ENCODE measurements around the gene TPPP2.
"Not testable (repeated sequence)": the region's sequence is repeated elsewhere in the genome, so short reads cannot be mapped to it uniquely, and the experiment has no call there.

TPPP2 gene

DNA sequence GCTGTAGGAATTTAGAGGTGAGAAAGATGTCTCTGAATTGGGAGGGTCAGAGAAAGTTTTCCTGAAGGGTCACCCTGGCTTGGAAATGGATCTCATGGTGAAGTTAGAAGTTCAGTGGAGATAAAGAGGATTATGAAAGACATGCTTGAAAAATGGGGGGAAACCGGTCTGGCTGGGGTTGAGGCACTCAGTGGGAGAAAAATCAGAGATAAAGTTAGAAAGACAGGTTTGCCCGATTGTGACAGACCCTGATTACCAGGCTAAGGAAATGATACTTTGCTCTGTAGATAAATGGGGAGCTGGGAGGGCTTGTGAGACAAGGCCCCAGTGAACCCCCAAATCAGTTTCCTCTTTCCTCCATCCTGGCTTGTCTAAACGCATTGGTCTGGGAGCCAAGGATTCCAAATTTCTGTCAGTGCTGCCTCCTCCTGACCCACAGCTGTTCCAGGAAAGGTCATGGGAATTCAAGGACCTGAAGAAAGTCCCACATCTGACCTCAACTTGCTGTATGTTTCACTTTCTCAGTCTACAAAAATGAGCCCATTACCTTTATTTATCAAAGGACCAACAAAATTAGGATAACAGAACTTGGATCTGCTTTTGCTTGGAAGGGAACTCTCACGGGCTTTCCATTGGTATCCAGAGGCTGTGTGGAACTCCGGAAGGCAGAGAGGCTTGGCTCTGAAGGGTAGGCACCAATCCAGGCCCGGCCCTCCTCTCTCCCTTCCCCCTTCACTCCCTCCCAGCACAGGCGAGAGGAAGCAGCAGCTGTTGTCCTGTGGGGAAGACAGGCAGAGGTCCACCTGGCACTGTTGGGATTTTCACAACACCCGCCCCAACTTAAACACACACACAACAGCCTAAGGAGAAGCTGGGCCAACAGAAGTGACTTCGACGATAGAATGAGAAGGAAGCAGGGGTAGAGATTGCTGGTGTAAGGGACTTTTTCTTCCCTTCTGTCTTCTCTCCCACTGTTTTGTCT lies 8.7 kb downstream of the TPPP2 start:
- no peak for DNase-seq

DNA sequence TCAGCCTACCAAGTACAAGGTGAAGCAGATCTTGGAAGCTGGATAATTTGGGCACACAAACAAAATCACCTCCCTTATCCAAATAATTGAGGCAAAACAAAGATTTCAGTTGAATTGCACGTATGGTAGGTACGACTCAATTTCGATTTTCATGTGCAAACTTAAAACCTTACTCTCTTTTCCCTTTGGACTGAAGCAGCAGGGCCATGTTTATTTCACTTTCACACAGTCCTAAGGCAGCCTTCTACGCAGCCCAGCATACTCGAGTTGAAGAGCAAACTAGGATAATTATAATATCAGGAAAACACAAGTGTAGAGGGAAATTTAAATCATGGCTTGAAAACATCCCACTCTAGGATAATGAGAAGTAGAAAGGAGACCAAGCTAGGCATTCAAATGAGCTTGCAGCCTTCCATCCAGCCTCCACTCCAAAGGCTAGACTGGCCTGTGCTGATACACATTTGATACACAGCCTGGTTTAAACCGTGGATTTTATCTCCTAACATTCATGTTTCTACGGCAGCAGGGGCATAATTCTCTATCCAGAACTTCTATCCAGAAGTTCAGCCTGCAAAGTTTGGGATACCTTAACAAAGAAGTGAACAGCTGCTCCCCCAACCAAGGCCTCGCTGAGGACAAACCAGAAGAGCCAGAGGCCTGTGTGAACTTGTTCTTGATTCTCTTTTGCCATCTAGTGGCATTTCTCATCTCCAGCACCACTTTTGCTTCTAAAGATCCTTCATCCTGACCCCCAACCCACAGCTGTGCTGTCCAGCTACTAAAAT lies 9.8 kb downstream of the TPPP2 start:
- peak; percentile 67 to 77 (median 74) for DNase-seq

- no peak for DNase-seq
Measured at GRCh38 chr14:21040370-21040925, 10.4 kb downstream of the TPPP2 start.

- DNase-seq, result not testable (repeated sequence)
Measured at GRCh38 chr14:21040941-21041340, 10.9 kb downstream of the TPPP2 start.

GRCh38 chr14:21041676-21042433 lies 11.8 kb downstream of the TPPP2 start, which contains the start of gene RNASE7:
RNASE7 (plus strand) TSS chr14:21042362; CDS start chr14:21042993, 631 bp downstream.
- peak; percentile 54 to 60 (median 57) for DNase-seq

GRCh38 chr14:21042918-21043317 lies 12.9 kb downstream of the TPPP2 start:
- peak; percentile 35 to 42 (median 41) for DNase-seq

DNA sequence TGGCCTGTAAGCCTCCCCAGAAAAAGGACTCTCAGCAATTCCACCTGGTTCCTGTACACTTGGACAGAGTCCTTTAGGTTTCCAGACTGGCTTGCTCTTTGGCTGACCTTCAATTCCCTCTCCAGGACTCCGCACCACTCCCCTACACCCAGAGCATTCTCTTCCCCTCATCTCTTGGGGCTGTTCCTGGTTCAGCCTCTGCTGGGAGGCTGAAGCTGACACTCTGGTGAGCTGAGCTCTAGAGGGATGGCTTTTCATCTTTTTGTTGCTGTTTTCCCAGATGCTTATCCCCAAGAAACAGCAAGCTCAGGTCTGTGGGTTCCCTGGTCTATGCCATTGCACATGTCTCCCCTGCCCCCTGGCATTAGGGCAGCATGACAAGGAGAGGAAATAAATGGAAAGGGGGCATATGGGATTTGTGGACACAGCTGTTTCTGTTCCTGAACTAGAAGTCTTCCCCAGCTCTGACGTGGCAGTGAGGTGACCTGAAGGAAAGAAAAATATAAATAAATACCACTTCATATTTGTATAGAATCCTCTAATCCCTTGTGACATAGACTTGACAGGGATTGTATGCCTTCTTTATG lies 13.5 kb downstream of the TPPP2 start:
- DNase-seq, result no peak

- DNase-seq, result peak in 1 of 3 donors; percentile 9
Measured at GRCh38 chr14:21043974-21044618, 14.1 kb downstream of the TPPP2 start.

DNA sequence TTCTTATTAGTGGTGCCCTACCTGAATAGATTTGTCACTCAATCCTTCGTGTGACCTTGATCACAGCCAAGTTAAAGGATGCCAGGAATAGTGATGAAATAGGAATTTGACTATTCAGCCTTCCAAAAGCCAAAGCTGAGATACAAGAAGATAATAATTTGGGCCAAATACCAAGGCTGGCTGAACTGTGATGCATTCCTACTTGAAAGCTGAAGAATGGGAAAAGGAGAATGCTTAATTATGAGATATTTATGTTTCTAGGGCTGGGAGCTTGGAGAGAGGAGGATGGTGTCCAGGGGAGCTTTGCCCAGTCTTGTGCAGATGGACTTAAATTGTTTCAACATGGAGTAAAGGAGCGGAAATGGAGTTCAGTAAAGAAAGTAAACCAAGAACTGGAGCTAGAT lies 17.4 kb downstream of the TPPP2 start:
- no peak for DNase-seq

- no peak for DNase-seq
Measured at GRCh38 chr14:21048638-21049037, 18.6 kb downstream of the TPPP2 start.

- no peak for DNase-seq
Measured at GRCh38 chr14:21049271-21049673, 19.3 kb downstream of the TPPP2 start.

- peak in 1 of 3 donors; percentile 43 for DNase-seq
Measured at GRCh38 chr14:21050597-21050996, 20.6 kb downstream of the TPPP2 start.

DNA sequence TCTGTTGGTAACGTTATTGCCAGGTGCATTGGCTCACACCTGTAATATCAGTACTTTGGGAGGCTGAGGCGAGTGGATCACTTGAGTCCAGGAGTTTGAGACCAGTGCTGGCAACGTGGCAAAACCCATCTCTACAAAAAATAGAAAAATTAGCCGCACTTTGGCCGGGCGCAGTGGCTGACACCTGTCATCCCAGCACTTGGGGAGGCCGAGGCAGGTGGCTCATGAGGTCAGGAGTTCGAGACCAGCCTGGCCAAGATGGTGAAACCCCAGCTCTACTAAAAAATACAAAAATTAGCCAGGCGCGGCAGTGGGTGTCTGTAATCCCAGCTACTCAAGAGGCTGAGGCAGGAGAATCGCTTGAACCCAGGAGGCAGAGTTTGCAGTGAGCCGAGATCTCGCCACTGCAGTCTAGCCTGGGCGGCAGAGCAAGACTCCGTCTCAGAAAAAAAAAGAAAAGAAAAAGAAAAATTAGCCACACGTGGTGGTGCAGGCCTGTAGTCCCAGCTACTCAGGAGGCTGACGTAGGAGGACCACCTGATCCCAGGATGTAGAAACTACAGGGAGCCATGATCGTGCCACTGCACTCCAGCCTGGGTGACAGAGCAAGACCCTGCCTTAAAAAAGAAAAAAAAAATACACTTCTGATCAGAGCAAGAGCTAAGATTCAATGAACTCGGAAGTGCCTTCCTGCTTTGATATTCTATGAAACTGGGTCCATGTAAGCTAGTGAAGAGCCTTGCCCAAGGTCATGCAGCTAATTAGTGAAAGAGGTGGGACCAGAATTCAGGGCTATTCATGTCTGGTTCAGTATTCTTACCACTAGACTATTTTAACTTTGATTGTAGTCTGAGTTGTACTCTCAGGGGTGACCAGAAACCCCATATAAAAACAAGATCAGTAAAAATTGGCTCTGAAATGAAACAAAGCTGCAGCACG lies 23.4 kb downstream of the TPPP2 start:
- no peak for DNase-seq

DNA sequence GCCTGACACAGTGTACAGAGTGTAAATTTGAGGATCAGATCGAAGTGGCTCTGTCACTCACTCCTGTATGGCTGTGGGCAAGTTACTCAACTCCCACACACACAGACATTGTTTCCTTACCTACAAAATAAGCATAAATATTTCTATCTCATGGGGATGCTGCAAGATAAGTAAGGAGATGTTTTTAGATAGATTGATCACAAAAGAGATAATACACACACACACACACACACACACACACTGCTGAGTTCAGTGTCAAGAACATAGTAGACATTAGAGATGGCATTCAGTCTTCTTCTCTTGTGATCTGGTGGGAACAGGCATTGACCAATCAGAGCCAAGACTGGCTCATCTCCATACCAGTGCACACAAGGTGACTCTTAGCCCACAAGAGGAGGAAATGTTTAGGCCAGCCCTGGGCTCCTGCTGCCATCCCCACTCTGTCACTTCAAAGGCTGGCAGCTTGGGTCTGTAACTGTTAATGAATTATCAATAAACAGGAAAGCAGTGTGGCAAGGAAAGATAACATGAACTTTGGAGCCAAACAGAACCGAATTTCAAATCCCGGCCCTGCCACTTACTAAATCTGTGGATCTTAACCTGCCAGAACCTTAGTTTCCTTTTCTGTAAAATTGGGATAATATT lies 24.2 kb downstream of the TPPP2 start:
- DNase-seq, result no peak

- DNase-seq, result no peak
Measured at GRCh38 chr14:21054768-21055145, 24.7 kb downstream of the TPPP2 start.

- no peak for DNase-seq
Measured at GRCh38 chr14:21055432-21056117, 25.6 kb downstream of the TPPP2 start.

DNA sequence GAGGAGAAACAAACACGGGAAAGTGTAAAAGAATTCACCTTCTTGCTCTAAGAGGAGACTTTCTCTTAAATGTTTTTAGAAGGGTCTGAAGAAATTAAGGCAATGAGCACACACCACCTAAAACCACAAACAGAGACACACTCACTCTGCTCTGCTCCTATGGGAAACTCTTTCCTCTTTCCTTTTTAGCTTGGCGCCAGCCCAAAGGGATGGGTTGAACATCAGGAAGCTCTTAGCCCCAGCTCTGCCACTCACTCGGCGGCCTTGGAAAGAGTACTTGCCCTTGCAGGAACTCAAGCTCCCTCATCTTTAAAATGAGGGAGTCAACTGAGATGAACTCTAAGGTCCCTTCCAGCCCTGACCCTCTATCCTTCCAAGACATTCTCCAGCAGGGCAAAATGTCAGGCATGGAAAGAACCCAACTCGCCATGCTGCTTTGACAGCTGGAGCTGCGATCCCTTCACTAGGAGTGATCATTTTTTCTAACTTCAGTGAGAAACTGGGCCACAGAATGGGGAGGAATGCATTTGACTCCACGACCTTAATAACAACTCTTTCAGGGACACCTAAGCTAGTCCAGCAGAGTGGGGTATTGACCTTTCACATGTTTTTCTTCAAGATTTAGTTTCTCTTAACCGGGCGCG lies 26.6 kb downstream of the TPPP2 start:
- no peak for DNase-seq

DNA sequence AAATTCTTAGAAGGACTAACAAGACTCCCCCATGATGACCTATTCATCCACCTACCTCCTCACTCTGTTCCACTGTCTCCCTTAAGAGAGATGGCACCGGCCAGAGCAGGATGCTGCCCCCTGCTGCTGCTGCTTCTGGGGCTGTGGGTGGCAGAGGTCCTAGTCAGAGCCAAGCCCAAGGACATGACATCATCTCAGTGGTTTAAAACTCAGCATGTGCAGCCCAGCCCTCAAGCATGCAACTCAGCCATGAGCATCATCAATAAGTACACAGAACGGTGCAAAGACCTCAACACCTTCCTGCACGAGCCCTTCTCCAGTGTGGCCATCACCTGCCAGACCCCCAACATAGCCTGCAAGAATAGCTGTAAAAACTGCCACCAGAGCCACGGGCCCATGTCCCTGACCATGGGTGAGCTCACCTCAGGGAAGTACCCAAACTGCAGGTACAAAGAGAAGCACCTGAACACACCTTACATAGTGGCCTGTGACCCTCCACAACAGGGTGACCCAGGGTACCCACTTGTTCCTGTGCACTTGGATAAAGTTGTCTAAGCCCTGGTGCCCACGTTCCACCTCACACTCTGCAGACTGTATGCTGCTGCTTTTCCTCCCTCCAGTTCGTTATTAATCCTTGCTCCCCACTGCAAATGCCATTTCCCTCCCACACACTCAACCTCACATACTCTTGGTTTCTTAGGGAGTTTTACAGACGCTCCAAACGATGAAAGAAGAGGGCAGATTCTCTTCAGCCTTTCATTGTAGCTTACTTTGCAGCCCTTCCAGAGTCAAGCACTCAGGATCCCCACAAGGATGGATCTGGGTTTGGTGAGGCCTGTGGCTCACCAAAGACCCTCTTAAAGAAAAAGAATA lies 28.0 kb downstream of the TPPP2 start, which contains the start of gene RNASE8:
TSS of gene RNASE8 (plus strand) at position 20 of the 873 bp plus-strand sequence. CDS start at position 91, 71 bp downstream.
- peak; percentile 33 to 77 (median 50) for DNase-seq

Measured in suppressor macrophage treated with lipopolysaccharide for 1 hour (primary cell).